ENCODE results near the gene FLII. TPM values are rescaled to one million over a fixed set of nuclear protein-coding genes. Genes with fewer than 3 reads are reported as not detected.

The FLII gene
- total and polyA plus RNA-seq, 2 donors (not counting 3 experiments of a cell fraction or from before 2014, with no cell fraction given), result 397 to 582 TPM

- peaks cover 15% of the 10 kb centered on the region for H3K79me2 ChIP-seq (ENCODE audit: control insufficient read depth, insufficient read depth, low read length)
- BruUV-seq (replicated peaks), result no TSS peak
- intact Hi-C loops (cut with micrococcal nuclease) (no loop called here), dilution Hi-C loops (cut with MboI; ENCODE audit: extremely low pct_ligation_motif_present, low sequenced_read_pairs) (no loop called here)
- DNase-seq (ENCODE audit: low read depth, low spot score), result no peak
- no peak overlapping the region for H2AFZ ChIP-seq (ENCODE audit: low read depth, low read length)
- no peaks in the 10 kb centered on the region for H3K9me3 ChIP-seq (replicated peaks; ENCODE audit: control insufficient read depth, insufficient read depth, low read length)
- H3K27ac ChIP-seq (ENCODE audit: insufficient read depth, low read depth, low read length), result no peak overlapping the region
- POLR2A ChIA-PET, result no interaction called here
- no peaks in the 10 kb centered on the region for H3K27me3 ChIP-seq (ENCODE audit: control insufficient read depth in 2 of 2, insufficient read depth in 2 of 2, low read length in 2 of 2)
- FAIRE-seq, result no peak
- no peaks in the 10 kb centered on the region for H3K9me1 ChIP-seq (replicated peaks; ENCODE audit: control insufficient read depth, extremely low read depth, insufficient read depth, low read length)
- H3K36me3 ChIP-seq (ENCODE audit: control insufficient read depth in 2 of 2, extremely low read depth in 1 of 2, insufficient read depth in 2 of 2, low read length in 2 of 2), result peaks cover 6 to 62% of the 10 kb centered on the region in 2 experiments
- CTCF ChIA-PET, result interaction anchor here (2.1 kb wide), 1 partner anchor 16 kb away, joined by 5 read pairs; no protein-coding TSS in a partner anchor
- H3K4me1 ChIP-seq (ENCODE audit: control insufficient read depth, extremely low read depth, insufficient read depth, low read length), result peaks cover 25% of the 10 kb centered on the region
- no peak overlapping the region for H3K4me2 ChIP-seq (ENCODE audit: insufficient read depth, low read length)
- TF ChIP-seq FOS (IDR thresholded peaks at IDR 0.05; ENCODE audit: borderline replicate concordance, insufficient read depth, low read length) (no peak), MYC (IDR thresholded peaks at IDR 0.05; ENCODE audit: low read depth, low read length) (no peak), POLR2AphosphoS5 (IDR thresholded peaks at IDR 0.05; ENCODE audit: insufficient read depth, low read depth, low read length) (no peak)
- H3K9ac ChIP-seq (replicated peaks; ENCODE audit: extremely low read depth, insufficient read depth, low read length), result no peak overlapping the region
- no peaks in the 10 kb centered on the region for H4K20me1 ChIP-seq (replicated peaks; ENCODE audit: control insufficient read depth, extremely low read depth, insufficient read depth, low read length)
- H3K4me3 ChIP-seq (replicated peaks in 1 of 3; ENCODE audit: insufficient read depth in 1 of 3, low read depth in 1 of 3, low read length in 3 of 3), result no peak overlapping the region
Observed at GRCh38 chr17:18252160-18252559, 6.4 kb downstream of the FLII start.

- peaks cover 23% of the 10 kb centered on the region for H3K4me1 ChIP-seq (ENCODE audit: control insufficient read depth, extremely low read depth, insufficient read depth, low read length)
- H2AFZ ChIP-seq (ENCODE audit: low read depth, low read length), result no peak overlapping the region
- H3K79me2 ChIP-seq (ENCODE audit: control insufficient read depth, insufficient read depth, low read length), result peaks cover 6% of the 10 kb centered on the region
- DNase-seq (ENCODE audit: low read depth, low spot score) (no peak), FAIRE-seq (no peak)
- intact Hi-C loops (cut with micrococcal nuclease), result no loop called here
- TF ChIP-seq POLR2A (IDR thresholded peaks at IDR 0.05; ENCODE audit: low read depth, low read length) (no peak), EZH2 (IDR thresholded peaks at IDR 0.05; ENCODE audit: borderline replicate concordance, low read depth, low read length, severe bottlenecking) (no peak), MAX (IDR thresholded peaks at IDR 0.05; ENCODE audit: insufficient read depth, insufficient read length) (no peak), GATA2 (IDR thresholded peaks at IDR 0.05; ENCODE audit: insufficient read depth, insufficient read length, low read depth, low read length) (no peak), JUN (IDR thresholded peaks at IDR 0.05; ENCODE audit: borderline replicate concordance, insufficient read depth, insufficient read length, low read depth) (no peak), MYC (IDR thresholded peaks at IDR 0.05; ENCODE audit: low read depth, low read length) (no peak), POLR2AphosphoS5 (IDR thresholded peaks at IDR 0.05; ENCODE audit: insufficient read depth, low read depth, low read length) (no peak), CTCF (IDR thresholded peaks at IDR 0.05; ENCODE audit: extremely low read depth in 1 of 2, insufficient read depth in 1 of 2, low read depth in 1 of 2, low read length in 2 of 2) (no peak), FOS (IDR thresholded peaks at IDR 0.05; ENCODE audit: borderline replicate concordance, insufficient read depth, low read length) (no peak)
- no peaks in the 10 kb centered on the region for H3K27me3 ChIP-seq (ENCODE audit: control insufficient read depth in 2 of 2, insufficient read depth in 2 of 2, low read length in 2 of 2)
- H3K27ac ChIP-seq (ENCODE audit: insufficient read depth, low read depth, low read length), result no peak overlapping the region
- H4K20me1 ChIP-seq (replicated peaks; ENCODE audit: control insufficient read depth, extremely low read depth, insufficient read depth, low read length), result no peaks in the 10 kb centered on the region
- H3K9ac ChIP-seq (replicated peaks; ENCODE audit: extremely low read depth, insufficient read depth, low read length), result no peak overlapping the region
- no peak overlapping the region for H3K4me2 ChIP-seq (ENCODE audit: insufficient read depth, low read length)
- H3K36me3 ChIP-seq (ENCODE audit: control insufficient read depth in 2 of 2, extremely low read depth in 1 of 2, insufficient read depth in 2 of 2, low read length in 2 of 2), result peaks cover 11 to 63% of the 10 kb centered on the region in 2 experiments
- ChIA-PET CTCF (no interaction called here), POLR2A (no interaction called here)
- no peaks in the 10 kb centered on the region for H3K9me1 ChIP-seq (replicated peaks; ENCODE audit: control insufficient read depth, extremely low read depth, insufficient read depth, low read length)
- H3K4me3 ChIP-seq (replicated peaks in 1 of 3; ENCODE audit: insufficient read depth in 1 of 3, low read depth in 1 of 3, low read length in 3 of 3), result no peak overlapping the region
- H3K9me3 ChIP-seq (replicated peaks; ENCODE audit: control insufficient read depth, insufficient read depth, low read length), result no peaks in the 10 kb centered on the region
- dilution Hi-C loops (cut with MboI; ENCODE audit: extremely low pct_ligation_motif_present, low sequenced_read_pairs), result no loop called here
- BruUV-seq (replicated peaks), result TSS peak; percentile 20
Observed at GRCh38 chr17:18251204-18251603, 7.3 kb downstream of the FLII start.

Data from endothelial cell of umbilical vein (primary cell).